GM12872 (cell line): ENCODE results near the gene GRK4.

Experiments
- TF ChIP-seq, protein P1 (sequence below): IDR thresholded peaks from 3 replicates; pipeline ENCODE4 v1.5.1; 2011; ENCODE audit warnings: low read depth, mild to moderate bottlenecking, low read length, moderate library complexity; ENCODE audit not compliant: insufficient read depth

Gene GRK4

DNA sequence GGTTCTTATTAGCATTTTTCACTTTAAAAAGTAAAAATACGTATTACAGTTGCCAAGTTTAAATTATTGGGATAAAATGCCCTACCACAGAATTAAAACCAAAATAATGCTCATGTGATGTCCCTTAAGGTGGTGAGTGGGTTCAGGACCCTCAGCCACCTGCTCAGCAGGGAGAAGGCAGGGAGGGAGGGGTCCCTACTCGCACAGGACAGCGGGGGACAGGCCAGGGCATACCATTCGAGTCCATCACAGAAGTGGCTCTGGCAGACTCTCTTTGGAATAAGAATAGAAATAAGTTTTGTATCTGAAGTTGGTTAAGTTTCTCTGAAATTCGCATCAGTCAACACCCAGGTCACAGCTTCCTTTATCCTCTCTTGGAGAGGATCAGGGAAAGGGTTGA is 37.9 kb upstream of the GRK4 start:
- TF ChIP-seq, protein P1, sequence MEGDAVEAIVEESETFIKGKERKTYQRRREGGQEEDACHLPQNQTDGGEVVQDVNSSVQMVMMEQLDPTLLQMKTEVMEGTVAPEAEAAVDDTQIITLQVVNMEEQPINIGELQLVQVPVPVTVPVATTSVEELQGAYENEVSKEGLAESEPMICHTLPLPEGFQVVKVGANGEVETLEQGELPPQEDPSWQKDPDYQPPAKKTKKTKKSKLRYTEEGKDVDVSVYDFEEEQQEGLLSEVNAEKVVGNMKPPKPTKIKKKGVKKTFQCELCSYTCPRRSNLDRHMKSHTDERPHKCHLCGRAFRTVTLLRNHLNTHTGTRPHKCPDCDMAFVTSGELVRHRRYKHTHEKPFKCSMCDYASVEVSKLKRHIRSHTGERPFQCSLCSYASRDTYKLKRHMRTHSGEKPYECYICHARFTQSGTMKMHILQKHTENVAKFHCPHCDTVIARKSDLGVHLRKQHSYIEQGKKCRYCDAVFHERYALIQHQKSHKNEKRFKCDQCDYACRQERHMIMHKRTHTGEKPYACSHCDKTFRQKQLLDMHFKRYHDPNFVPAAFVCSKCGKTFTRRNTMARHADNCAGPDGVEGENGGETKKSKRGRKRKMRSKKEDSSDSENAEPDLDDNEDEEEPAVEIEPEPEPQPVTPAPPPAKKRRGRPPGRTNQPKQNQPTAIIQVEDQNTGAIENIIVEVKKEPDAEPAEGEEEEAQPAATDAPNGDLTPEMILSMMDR, result no peak

DNA sequence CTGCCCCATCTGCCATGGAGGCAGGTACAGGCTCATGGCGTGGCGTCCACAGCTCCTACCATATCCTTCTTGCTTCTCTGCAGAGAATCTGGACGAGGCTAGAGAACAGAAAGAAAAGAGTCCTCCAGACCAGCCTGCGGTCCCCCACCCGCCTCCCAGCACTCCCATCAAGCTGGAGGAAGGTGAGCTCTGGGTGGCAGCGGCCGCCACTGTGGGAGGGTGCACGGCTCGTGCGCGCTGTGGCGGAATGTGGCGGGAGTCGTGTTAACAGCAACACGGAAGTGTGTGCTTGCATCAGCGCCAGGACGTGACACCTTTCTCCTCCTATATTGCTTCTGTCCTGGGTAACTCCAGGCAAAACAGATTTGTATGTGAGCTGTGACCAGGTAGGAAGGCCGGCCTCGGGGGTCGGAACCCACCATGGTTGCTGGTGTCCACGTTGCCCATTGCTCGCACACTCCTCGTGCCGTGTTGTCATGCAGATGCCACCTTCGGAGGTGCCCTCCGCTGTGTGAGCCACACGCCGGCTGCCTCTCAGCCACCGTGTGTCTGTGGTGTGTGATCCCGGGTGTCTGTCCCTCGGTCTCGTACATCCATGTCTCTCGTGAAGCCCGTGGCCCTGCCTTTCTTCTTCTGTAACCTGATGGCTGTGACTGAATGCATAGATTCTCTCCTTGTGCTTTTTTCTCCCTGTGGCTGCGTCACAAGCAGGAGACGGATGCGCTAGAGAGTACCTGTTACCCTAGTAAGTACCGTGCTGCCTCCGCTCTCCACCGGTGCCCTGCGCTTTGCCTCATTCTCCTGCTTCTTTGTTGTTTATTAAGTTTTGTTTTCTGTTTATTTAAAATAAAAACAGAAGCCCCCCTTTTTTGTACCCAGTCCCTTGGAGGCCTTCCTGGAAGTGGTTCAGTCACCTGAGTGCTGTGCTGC is 37.2 kb upstream of the GRK4 start:
- TF ChIP-seq, protein P1, result no peak

- TF ChIP-seq, protein P1, result no peak
Observed at GRCh38 chr4:2927016-2927695, 36.2 kb upstream of the GRK4 start.

DNA sequence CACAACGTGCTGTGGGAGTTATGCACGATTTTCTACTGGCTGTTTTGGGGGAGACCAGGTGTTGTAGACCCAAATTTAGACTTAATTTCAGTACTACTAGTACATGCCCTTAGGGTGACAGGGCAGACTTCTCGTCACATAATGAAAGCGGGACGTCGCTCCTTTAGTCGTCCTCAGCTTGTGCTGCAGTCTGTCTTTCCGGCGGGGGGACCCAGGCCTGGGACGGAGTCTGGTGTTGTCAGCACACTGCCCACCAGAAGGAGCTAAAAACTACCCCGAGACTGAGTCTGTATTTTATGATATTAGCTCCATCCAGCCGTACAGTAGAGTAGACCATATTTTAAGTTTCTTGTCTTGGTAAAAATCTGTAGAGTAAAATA is 35.7 kb upstream of the GRK4 start:
- TF ChIP-seq, protein P1, result no peak

DNA sequence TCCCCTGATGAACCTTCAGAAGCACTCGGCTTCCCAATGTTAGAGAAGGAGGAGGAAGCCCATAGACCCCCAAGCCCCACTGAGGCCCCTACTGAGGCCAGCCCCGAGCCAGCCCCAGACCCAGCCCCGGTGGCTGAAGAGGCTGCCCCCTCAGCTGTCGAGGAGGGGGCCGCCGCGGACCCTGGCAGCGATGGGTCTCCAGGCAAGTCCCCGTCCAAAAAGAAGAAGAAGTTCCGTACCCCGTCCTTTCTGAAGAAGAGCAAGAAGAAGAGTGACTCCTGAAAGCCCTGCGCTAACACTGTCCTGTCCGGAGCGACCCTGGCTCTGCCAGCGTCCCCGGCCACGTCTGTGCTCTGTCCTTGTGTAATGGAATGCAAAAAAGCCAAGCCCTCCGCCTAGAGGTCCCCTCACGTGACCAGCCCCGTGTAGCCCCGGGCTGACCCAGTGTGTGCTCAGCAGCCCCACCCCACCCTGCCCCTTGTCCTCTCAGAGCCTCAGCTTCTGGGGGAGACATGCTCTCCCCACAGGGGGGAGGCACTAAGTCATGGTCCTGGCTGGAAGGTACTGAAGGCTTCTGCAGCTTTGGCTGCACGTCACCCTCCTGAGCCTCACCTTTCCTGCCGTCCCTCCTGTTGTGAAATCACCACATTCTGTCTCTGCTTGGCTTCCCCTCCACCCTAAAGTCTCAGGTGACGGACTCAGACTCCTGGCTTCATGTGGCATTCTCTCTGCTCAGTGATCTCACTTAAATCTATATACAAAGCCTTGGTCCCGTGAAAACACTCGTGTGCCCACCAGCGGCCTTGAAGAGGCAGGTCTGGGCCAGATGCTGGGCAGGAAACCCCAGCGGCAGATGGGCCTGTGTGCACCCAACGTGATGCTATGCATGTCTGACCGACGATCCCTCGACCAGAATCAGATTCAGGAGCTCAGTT is 34.9 kb upstream of the GRK4 start:
- TF ChIP-seq, protein P1, result no peak

DNA sequence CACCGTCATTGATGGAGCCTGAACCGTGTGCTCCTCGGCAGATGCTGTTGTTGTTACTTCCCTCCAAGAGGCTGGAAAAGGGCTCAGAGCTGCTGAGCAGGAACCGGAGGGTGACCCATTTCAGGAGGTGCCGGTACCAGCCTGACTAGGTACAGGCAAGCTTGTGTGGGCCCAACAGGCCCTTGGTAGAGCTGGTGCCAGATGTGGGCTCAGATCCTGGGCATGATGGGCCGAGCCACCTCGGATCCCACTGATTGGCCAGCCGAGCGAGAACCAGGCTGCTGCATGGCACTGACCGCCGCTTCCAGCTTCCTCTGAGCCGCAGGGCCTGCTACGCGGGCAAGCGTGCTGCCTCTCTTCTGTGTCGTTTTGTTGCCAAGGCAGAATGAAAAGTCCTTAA is 33.9 kb upstream of the GRK4 start:
- TF ChIP-seq, protein P1, result no peak
